SK-N-SH (cell line): ENCODE results near the gene MS4A8. TPM values are rescaled to one million over a fixed set of nuclear protein-coding genes. Genes with fewer than 3 reads are reported as not detected.

Experiments used
- CTCF ChIA-PET: fragments of 300-600, 350-600 bp; formaldehyde crosslinking; extraction: SDS; loops from one replicate; lab custom pipeline; 2021; lab: Yijun Ruan, JAX
- POLR2A ChIA-PET: fragments of 350-600 bp; sonication (Branson Sonifier 250); formaldehyde crosslinking; extraction: SDS; loops from one replicate; lab custom pipeline; 2020; ENCODE audit warnings: antibody characterized with exemption, inconsistent platforms; lab: Yijun Ruan, JAX
- DNase-seq: peaks from one replicate; pipeline ENCODE4 v3.0.0; 2012
- H2AFZ ChIP-seq: fragments of 200-600 bp; sonication (generic); 2 replicates; pipeline ENCODE4 v1.8.1; 2016; ENCODE audit warnings: antibody characterized with exemption, mild to moderate bottlenecking, low read depth
- H3F3A ChIP-seq: fragments of 200-600 bp; sonication (generic); replicated peaks from 2 replicates; pipeline ENCODE3; 2016; ENCODE audit warnings: antibody characterized with exemption, mild to moderate bottlenecking; ENCODE audit not compliant: insufficient read depth
- H3K27ac ChIP-seq, 2 experiments: fragments of 200-500 bp in 1 of 2; fragments of 200-600 bp in 1 of 2; sonication (Bioruptor generic) in 1 of 2; sonication (generic), shearing (Covaris generic) in 1 of 2; 2 replicates each; pipeline versions ENCODE4 v1.5.1 to v1.6.1; 2014 to 2016; ENCODE audit warnings: low read depth in 2 of 2, inconsistent platforms in 1 of 2, low read length in 1 of 2, mild to moderate bottlenecking in 1 of 2, mixed read lengths in 1 of 2
- H3K27me3 ChIP-seq: fragments of 200-600 bp; sonication (generic), shearing (Covaris generic); 2 replicates; pipeline ENCODE4 v1.6.1; 2016; ENCODE audit warnings: mixed run types; ENCODE audit not compliant: insufficient read depth
- H3K36me3 ChIP-seq, 2 experiments: fragments of 200-500 bp in 1 of 2; fragments of 200-600 bp in 1 of 2; sonication (Bioruptor generic) in 1 of 2; sonication (generic) in 1 of 2; replicated peaks in 1 of 2; 2 replicates each; pipeline versions ENCODE3 to v1.5.1; 2014 to 2016; ENCODE audit warnings: low read length in 1 of 2, mild to moderate bottlenecking in 1 of 2; ENCODE audit not compliant: insufficient read depth in 2 of 2, control insufficient read depth in 1 of 2
- H3K4me1 ChIP-seq, 2 experiments: fragments of 200-500 bp in 1 of 2; fragments of 200-600 bp in 1 of 2; sonication (Bioruptor generic) in 1 of 2; sonication (generic), shearing (Covaris generic) in 1 of 2; 2 replicates each; pipeline versions ENCODE4 v1.5.1 to v1.6.1; 2014 to 2016; ENCODE audit warnings: low read depth in 1 of 2, low read length in 1 of 2, mixed run types in 1 of 2; ENCODE audit not compliant: insufficient read depth in 2 of 2, control insufficient read depth in 1 of 2
- H3K4me2 ChIP-seq: fragments of 200-600 bp; sonication (generic), shearing (Covaris generic); 2 replicates; pipeline ENCODE4 v1.6.1; 2017; ENCODE audit warnings: mixed run types
- H3K4me3 ChIP-seq, 2 experiments: fragments of 200-500 bp in 1 of 2; fragments of 200-600 bp in 1 of 2; sonication (Bioruptor generic) in 1 of 2; sonication (generic), shearing (Covaris generic) in 1 of 2; 2 replicates each; pipeline versions ENCODE4 v1.5.1 to v1.8.1; 2014 to 2016; ENCODE audit warnings: low read depth in 2 of 2, inconsistent platforms in 1 of 2, low read length in 1 of 2, mild to moderate bottlenecking in 1 of 2, mixed read lengths in 1 of 2, moderate library complexity in 1 of 2
- H3K79me2 ChIP-seq: fragments of 200-600 bp; sonication (generic); 2 replicates; pipeline ENCODE4 v1.8.1; 2017; ENCODE audit warnings: mild to moderate bottlenecking; ENCODE audit not compliant: insufficient read depth
- H3K9ac ChIP-seq: fragments of 200-600 bp; sonication (generic); 2 replicates; pipeline ENCODE4 v1.6.1; 2017; ENCODE audit warnings: mixed run types
- H3K9me2 ChIP-seq: fragments of 200-600 bp; sonication (generic); 2 replicates; pipeline ENCODE4 v1.6.1; 2017; ENCODE audit warnings: mixed run types
- H3K9me3 ChIP-seq: fragments of 200-600 bp; sonication (generic); 2 replicates; pipeline ENCODE4 v1.6.1; 2017; ENCODE audit warnings: mixed run types, mild to moderate bottlenecking, moderate library complexity
- H4K20me1 ChIP-seq: fragments of 200-600 bp; sonication (generic); 2 replicates; pipeline ENCODE4 v1.6.1; 2017; ENCODE audit warnings: mild to moderate bottlenecking, mixed run types; ENCODE audit not compliant: insufficient read depth
- NRF1 ChIP-seq: IDR thresholded peaks from 2 replicates; pipeline ENCODE4 v1.6.1; 2012; ENCODE audit warnings: low read depth, mild to moderate bottlenecking, low read length
- POLR2AphosphoS5 ChIP-seq: IDR thresholded peaks from 2 replicates; pipeline ENCODE4 v1.6.1; 2012; ENCODE audit warnings: low read depth, low read length
- RAD21 ChIP-seq: IDR thresholded peaks from 2 replicates; pipeline ENCODE4 v1.6.1; 2012; ENCODE audit warnings: mild to moderate bottlenecking, low read length
- RCOR1 ChIP-seq: fragments of 150-350 bp; IDR thresholded peaks from 2 replicates; pipeline ENCODE4 v1.6.1; 2017; ENCODE audit warnings: antibody characterized with exemption, low read length
- SIN3A ChIP-seq: IDR thresholded peaks from 2 replicates; pipeline ENCODE4 v1.6.1; 2012; ENCODE audit warnings: low read depth, mild to moderate bottlenecking, low read length, moderate library complexity, borderline replicate concordance
- TAF1 ChIP-seq: IDR thresholded peaks from 2 replicates; pipeline ENCODE4 v1.6.1; 2012; ENCODE audit warnings: low read depth, mild to moderate bottlenecking, low read length, moderate library complexity, borderline replicate concordance
- YY1 ChIP-seq: IDR thresholded peaks from 2 replicates; pipeline ENCODE4 v1.4.0; 2012; ENCODE audit warnings: low read depth, mild to moderate bottlenecking
- WGBS: methylation state at CpG from one replicate; pipeline ENCODE4 v1.1.6; 2017; ENCODE audit warnings: low lambda C conversion rate; 5-methylcytosine and 5-hydroxymethylcytosine counted together
- polyA plus RNA-seq, 3 experiments: library from polyadenylated mRNA; depleted of rRNA; stranded (reverse); fragments of >200 nt; gene quantifications; 2 replicates each; pipeline ENCODE4 v1.2.3, GENCODE V29; 2012
- TF ChIP-seq, protein P1 (sequence below): fragments of 200-600 bp; sonication (generic); IDR thresholded peaks from 2 replicates; pipeline ENCODE4 v1.6.1; 2017; ENCODE audit warnings: antibody characterized with exemption, mild to moderate bottlenecking, moderate library complexity
- TF ChIP-seq, protein P2 (sequence below): fragments of 150-350 bp; IDR thresholded peaks from 2 replicates; pipeline ENCODE4 v1.6.1; 2016; ENCODE audit warnings: mild to moderate bottlenecking, low read depth, low read length

Gene MS4A8
- polyA plus RNA-seq, 1 of the 3 experiments (the other 2 are of a cell fraction): not detected

DNA sequence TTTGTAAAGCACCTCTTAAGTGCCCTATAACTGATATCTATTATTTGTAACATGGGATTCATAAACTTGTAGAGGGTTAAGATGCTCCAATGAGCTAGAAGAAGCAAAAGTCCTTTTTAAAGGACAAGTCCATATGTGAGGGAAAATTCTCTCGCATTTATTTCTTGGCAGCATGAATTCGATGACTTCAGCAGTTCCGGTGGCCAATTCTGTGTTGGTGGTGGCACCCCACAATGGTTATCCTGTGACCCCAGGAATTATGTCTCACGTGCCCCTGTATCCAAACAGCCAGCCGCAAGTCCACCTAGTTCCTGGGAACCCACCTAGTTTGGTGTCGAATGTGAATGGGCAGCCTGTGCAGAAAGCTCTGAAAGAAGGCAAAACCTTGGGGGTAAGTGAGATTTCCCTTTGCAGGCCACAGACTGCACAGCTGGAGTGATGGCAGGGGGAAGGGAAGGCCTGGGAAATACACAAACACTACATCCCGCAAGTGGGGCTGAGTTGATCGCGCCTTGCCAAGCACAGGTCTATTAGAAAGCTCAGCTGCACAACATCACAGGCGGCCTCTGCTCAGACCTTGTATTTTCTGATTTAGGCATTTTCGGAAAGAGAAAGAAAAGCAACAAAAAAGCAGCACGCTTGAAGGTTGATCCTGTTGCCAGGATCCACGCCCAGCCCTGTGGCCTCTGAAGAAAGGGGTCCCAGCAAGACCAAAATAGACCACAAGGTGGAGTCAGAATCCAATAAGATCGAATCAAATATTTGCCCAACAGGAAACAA lies 1.5 kb downstream of the MS4A8 start:
- Histone ChIP-seq H3K4me2 (no peak overlapping the region), H3F3A (no peaks in the 10 kb centered on the region), H3K4me1 (no peaks in the 10 kb centered on the region; a peak in 1 of 4 replicates), H3K9me3 (no peaks in the 10 kb centered on the region), H3K27ac (no peak overlapping the region), H3K4me3 (no peak overlapping the region), H3K79me2 (no peaks in the 10 kb centered on the region), H2AFZ (no peak overlapping the region), H3K9ac (no peak overlapping the region), H3K36me3 (no peaks in the 10 kb centered on the region), H4K20me1 (no peaks in the 10 kb centered on the region), H3K9me2 (no peaks in the 10 kb centered on the region), H3K27me3 (no peaks in the 10 kb centered on the region; the same call in 1 of the 2 replicates)
- TF ChIP-seq RAD21: peak; percentile 32
- TF ChIP-seq, protein P1, sequence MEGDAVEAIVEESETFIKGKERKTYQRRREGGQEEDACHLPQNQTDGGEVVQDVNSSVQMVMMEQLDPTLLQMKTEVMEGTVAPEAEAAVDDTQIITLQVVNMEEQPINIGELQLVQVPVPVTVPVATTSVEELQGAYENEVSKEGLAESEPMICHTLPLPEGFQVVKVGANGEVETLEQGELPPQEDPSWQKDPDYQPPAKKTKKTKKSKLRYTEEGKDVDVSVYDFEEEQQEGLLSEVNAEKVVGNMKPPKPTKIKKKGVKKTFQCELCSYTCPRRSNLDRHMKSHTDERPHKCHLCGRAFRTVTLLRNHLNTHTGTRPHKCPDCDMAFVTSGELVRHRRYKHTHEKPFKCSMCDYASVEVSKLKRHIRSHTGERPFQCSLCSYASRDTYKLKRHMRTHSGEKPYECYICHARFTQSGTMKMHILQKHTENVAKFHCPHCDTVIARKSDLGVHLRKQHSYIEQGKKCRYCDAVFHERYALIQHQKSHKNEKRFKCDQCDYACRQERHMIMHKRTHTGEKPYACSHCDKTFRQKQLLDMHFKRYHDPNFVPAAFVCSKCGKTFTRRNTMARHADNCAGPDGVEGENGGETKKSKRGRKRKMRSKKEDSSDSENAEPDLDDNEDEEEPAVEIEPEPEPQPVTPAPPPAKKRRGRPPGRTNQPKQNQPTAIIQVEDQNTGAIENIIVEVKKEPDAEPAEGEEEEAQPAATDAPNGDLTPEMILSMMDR: peak; percentile 48
- no peak for TF ChIP-seq YY1
- POLR2A ChIA-PET: no interaction called here
- 38% methylated on average over 14 of the region's 14 CpGs for WGBS
- DNase-seq: peak; percentile 27
- CTCF ChIA-PET: interaction anchor here (0.9 to 1.7 kb wide), 4 partner anchors 14 to 198 kb away, joined by 3 to 7 read pairs (median 3); no protein-coding TSS in a partner anchor

DNA sequence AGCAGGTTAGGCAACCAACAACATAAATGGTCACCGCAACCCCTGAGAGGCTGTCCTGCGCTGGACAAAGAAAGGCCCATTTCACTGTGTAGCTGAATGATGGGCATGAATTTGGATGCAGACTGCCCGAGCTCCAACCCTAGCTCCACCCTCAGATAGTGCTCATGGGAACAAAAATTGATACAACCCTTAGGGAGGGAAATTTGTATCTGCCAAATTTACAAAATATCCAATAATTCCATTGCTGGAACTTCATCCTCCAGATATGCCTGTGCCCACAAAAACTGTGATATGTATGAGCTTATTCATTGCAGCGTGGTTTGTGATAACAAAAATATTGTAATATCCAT lies 2.0 kb downstream of the MS4A8 start:
- Histone ChIP-seq H3K27me3 (no peaks in the 10 kb centered on the region; the same call in 1 of the 2 replicates), H3K4me3 (no peak overlapping the region), H3K79me2 (no peaks in the 10 kb centered on the region), H3K9ac (no peak overlapping the region)
- TF ChIP-seq POLR2AphosphoS5 (no peak), RCOR1 (no peak), TAF1 (no peak), NRF1 (no peak), YY1 (no peak), SIN3A (no peak), RAD21 (no peak)
- TF ChIP-seq, protein P2, sequence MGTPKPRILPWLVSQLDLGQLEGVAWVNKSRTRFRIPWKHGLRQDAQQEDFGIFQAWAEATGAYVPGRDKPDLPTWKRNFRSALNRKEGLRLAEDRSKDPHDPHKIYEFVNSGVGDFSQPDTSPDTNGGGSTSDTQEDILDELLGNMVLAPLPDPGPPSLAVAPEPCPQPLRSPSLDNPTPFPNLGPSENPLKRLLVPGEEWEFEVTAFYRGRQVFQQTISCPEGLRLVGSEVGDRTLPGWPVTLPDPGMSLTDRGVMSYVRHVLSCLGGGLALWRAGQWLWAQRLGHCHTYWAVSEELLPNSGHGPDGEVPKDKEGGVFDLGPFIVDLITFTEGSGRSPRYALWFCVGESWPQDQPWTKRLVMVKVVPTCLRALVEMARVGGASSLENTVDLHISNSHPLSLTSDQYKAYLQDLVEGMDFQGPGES: no peak
- TF ChIP-seq, all 33 proteins: peak for 0
- no peak overlapping the region for H3K27ac ChIP-seq
- POLR2A ChIA-PET: no interaction called here
- no peaks in the 10 kb centered on the region for H3K9me3 ChIP-seq
- no peaks in the 10 kb centered on the region for H3K9me2 ChIP-seq
- DNase-seq: no peak
- WGBS: 30% methylated on average over 4 of the region's 4 CpGs
- CTCF ChIA-PET: interaction anchor here (0.9 to 1.7 kb wide), 4 partner anchors 14 to 198 kb away, joined by 3 to 7 read pairs (median 3); no protein-coding TSS in a partner anchor
- H3F3A ChIP-seq: no peaks in the 10 kb centered on the region
- no peak overlapping the region for H2AFZ ChIP-seq
- H3K36me3 ChIP-seq: no peaks in the 10 kb centered on the region
- H4K20me1 ChIP-seq: no peaks in the 10 kb centered on the region
- H3K4me2 ChIP-seq: no peak overlapping the region
- no peaks in the 10 kb centered on the region; a peak in 1 of 4 replicates for H3K4me1 ChIP-seq
